H9 (cell line): ENCODE results near the gene UNC5A. TPM values are rescaled to one million over a fixed set of nuclear protein-coding genes. Genes with fewer than 3 reads are reported as not detected.

Experiments used
- DNase-seq: peaks from one replicate; pipeline ENCODE4 v3.0.0-alpha.2; 2017
- H2AFZ ChIP-seq: one replicate; pipeline ENCODE4 v1.6.1; 2013; ENCODE audit warnings: mild to moderate bottlenecking, low read length, control low read depth, moderate library complexity
- H2AK5ac ChIP-seq: 2 replicates; pipeline ENCODE4 v1.6.1; 2013; ENCODE audit warnings: low read length, control low read depth, mixed read lengths; ENCODE audit not compliant: insufficient read length
- H2BK120ac ChIP-seq: one replicate; pipeline ENCODE4 v1.6.1; 2013; ENCODE audit warnings: low read depth, mild to moderate bottlenecking, low read length, control low read depth, inconsistent platforms; ENCODE audit not compliant: poor library complexity, severe bottlenecking
- H2BK12ac ChIP-seq: 2 replicates; pipeline ENCODE4 v1.6.1; 2013; ENCODE audit warnings: low read length, control low read depth, mixed read lengths, low read depth; ENCODE audit not compliant: insufficient read length
- H2BK15ac ChIP-seq: 2 replicates; pipeline ENCODE4 v1.6.1; 2013; ENCODE audit warnings: low read depth, low read length, control low read depth
- H2BK20ac ChIP-seq: one replicate; pipeline ENCODE4 v1.6.1; 2013; ENCODE audit warnings: low read depth, mild to moderate bottlenecking, low read length, control low read depth, inconsistent platforms; ENCODE audit not compliant: poor library complexity, severe bottlenecking
- H2BK5ac ChIP-seq: 2 replicates; pipeline ENCODE4 v1.6.1; 2013; ENCODE audit warnings: low read length, control low read depth, mixed read lengths; ENCODE audit not compliant: insufficient read length
- H3K14ac ChIP-seq: 2 replicates; pipeline ENCODE4 v1.6.1; 2013; ENCODE audit warnings: low read length, control low read depth; ENCODE audit not compliant: insufficient read depth
- H3K18ac ChIP-seq: 2 replicates; pipeline ENCODE4 v1.6.1; 2013; ENCODE audit warnings: low read depth, mild to moderate bottlenecking, mixed read lengths, low read length, control low read depth; ENCODE audit not compliant: insufficient read length
- H3K23ac ChIP-seq: 2 replicates; pipeline ENCODE4 v1.6.1; 2013; ENCODE audit warnings: low read length, control low read depth, mixed read lengths, low read depth; ENCODE audit not compliant: insufficient read length
- H3K23me2 ChIP-seq: 2 replicates; pipeline ENCODE4 v1.6.1; 2013; ENCODE audit warnings: low read depth, mild to moderate bottlenecking, mixed read lengths, low read length, control low read depth; ENCODE audit not compliant: insufficient read length, poor library complexity, severe bottlenecking
- H3K27ac ChIP-seq: 2 replicates; pipeline ENCODE4 v1.5.1; 2013; ENCODE audit warnings: low read length, control low read depth, mixed read lengths, low read depth; ENCODE audit not compliant: insufficient read length
- H3K27me3 ChIP-seq: 2 replicates; pipeline ENCODE4 v1.6.1; 2013; ENCODE audit warnings: low read length, control low read depth, inconsistent platforms; ENCODE audit not compliant: insufficient read depth
- H3K4ac ChIP-seq: 2 replicates; pipeline ENCODE4 v1.6.1; 2013; ENCODE audit warnings: low read depth, mild to moderate bottlenecking, control low read depth, inconsistent platforms, low read length, moderate library complexity
- H3K4me1 ChIP-seq: 2 replicates; pipeline ENCODE4 v1.6.1; 2013; ENCODE audit warnings: low read length, control low read depth, inconsistent platforms; ENCODE audit not compliant: insufficient read depth
- H3K4me2 ChIP-seq: 2 replicates; pipeline ENCODE4 v1.6.1; 2013; ENCODE audit warnings: low read length, control low read depth, mixed read lengths; ENCODE audit not compliant: insufficient read length, insufficient read depth
- H3K56ac ChIP-seq: 2 replicates; pipeline ENCODE4 v1.6.1; 2013; ENCODE audit warnings: low read depth, mild to moderate bottlenecking, mixed read lengths, low read length, control low read depth; ENCODE audit not compliant: insufficient read length
- H3K79me1 ChIP-seq: 2 replicates; pipeline ENCODE4 v1.6.1; 2013; ENCODE audit warnings: low read depth, mild to moderate bottlenecking, moderate library complexity, low read length, control low read depth, inconsistent platforms; ENCODE audit not compliant: insufficient read depth, poor library complexity, severe bottlenecking
- H3K79me2 ChIP-seq: 2 replicates; pipeline ENCODE4 v1.6.1; 2013; ENCODE audit warnings: low read length, control low read depth, inconsistent platforms; ENCODE audit not compliant: insufficient read depth
- H3K9ac ChIP-seq: 2 replicates; pipeline ENCODE4 v1.6.1; 2013; ENCODE audit warnings: low read length, control low read depth, mixed read lengths; ENCODE audit not compliant: insufficient read length; ENCODE audit errors: extremely low read depth
- H3K9me3 ChIP-seq: one replicate; pipeline ENCODE4 v1.6.1; 2013; ENCODE audit warnings: low read depth, low read length, inconsistent platforms; ENCODE audit not compliant: control insufficient read depth
- H3T11ph ChIP-seq: one replicate; pipeline ENCODE4 v1.6.1; 2013; ENCODE audit warnings: mild to moderate bottlenecking, low read length, control low read depth, inconsistent platforms
- H4K20me1 ChIP-seq: one replicate; pipeline ENCODE4 v1.6.1; 2013; ENCODE audit not compliant: control insufficient read depth, insufficient read length, insufficient read depth
- H4K5ac ChIP-seq: 2 replicates; pipeline ENCODE4 v1.6.1; 2013; ENCODE audit warnings: low read depth, mild to moderate bottlenecking, mixed read lengths, low read length, control low read depth; ENCODE audit not compliant: insufficient read length
- H4K8ac ChIP-seq: replicated peaks from 2 replicates; pipeline ENCODE4 v1.6.1; 2013; ENCODE audit warnings: low read length, control low read depth, mixed read lengths, low read depth; ENCODE audit not compliant: insufficient read length
- H4K91ac ChIP-seq: 2 replicates; pipeline ENCODE4 v1.6.1; 2013; ENCODE audit warnings: low read depth, mild to moderate bottlenecking, moderate library complexity, mixed read lengths, low read length, control low read depth; ENCODE audit not compliant: insufficient read length
- H3K27ac Mint-ChIP-seq, 3 experiments: 2 replicates in 2 of 3; 3 replicates in 1 of 3; pipeline ENCODE4 v1.8.0; 2020 to 2021; ENCODE audit warnings: mixed read lengths in 3 of 3, mild to moderate bottlenecking in 1 of 3, moderate library complexity in 1 of 3
- H3K27me3 Mint-ChIP-seq: 2 replicates; pipeline ENCODE4 v1.8.0; 2021; ENCODE audit warnings: low read depth, mild to moderate bottlenecking, moderate library complexity, mixed read lengths
- H3K36me3 Mint-ChIP-seq, 3 experiments: 2 replicates in 2 of 3; 3 replicates in 1 of 3; pipeline ENCODE4 v1.8.0; 2020 to 2021; ENCODE audit warnings: low read depth in 3 of 3, mixed read lengths in 3 of 3; ENCODE audit not compliant: insufficient read depth in 1 of 3
- H3K4me1 Mint-ChIP-seq, 2 experiments: 2 replicates each; pipeline ENCODE4 v1.8.0; 2020; ENCODE audit warnings: mixed read lengths in 2 of 2
- H3K4me3 Mint-ChIP-seq, 2 experiments: 2 replicates in 1 of 2; 3 replicates in 1 of 2; pipeline ENCODE4 v1.8.0; 2020 to 2021; ENCODE audit warnings: mild to moderate bottlenecking in 2 of 2, mixed read lengths in 2 of 2, moderate library complexity in 1 of 2
- H3K9me3 Mint-ChIP-seq, 2 experiments: 2 replicates in 1 of 2; 3 replicates in 1 of 2; pipeline ENCODE4 v1.8.0; 2020; ENCODE audit warnings: mild to moderate bottlenecking in 2 of 2, mixed read lengths in 2 of 2, moderate library complexity in 1 of 2
- WGBS: extraction: QIAGEN DNeasy Blood & Tissue Kit; methylation state at CpG from one replicate; pipeline ENCODE4 v1.1.7; 2013; ENCODE audit warnings: missing lambda C conversion rate, low lambda C conversion rate, mixed read lengths; ENCODE audit not compliant: insufficient read length; ENCODE audit errors: extremely low coverage; 5-methylcytosine and 5-hydroxymethylcytosine counted together
- total RNA-seq: library from RNA; stranded (reverse); gene quantifications from 2 replicates; pipeline ENCODE4 v1.2.1, GENCODE V29; 2021
- TF ChIP-seq, protein P1 (sequence below): fragments of 200-600 bp; sonication (generic); conservative IDR thresholded peaks from 3 replicates; pipeline ENCODE4 v1.8.0; 2021; ENCODE audit warnings: antibody characterized with exemption, mild to moderate bottlenecking

Gene UNC5A
- total RNA-seq, 1 experiment from 2014 or later = 4.4 TPM

DNA sequence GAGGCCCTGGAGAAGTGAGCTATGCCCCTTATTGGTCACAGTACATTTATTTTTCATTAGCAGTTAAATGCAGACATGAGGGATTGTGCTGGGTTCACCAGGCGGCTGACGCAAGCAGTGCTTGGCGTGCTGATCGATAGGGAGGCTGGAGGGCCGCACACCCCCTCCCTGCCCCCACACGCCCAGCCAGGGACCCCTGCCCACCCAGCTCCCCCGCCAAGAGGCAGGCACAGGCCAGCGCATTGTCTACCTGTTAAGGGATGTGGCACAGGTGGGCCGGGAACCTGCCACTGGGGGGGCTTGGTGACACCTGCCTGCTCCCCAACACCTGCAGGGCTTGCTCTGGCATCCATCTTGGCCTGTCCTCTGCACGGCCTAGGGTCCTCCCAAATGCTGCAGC, 49.6 kb downstream of the UNC5A start:
- Mint-ChIP-seq H3K27me3 (peaks cover 2% of the 10 kb centered on the region; the same call in 1 of the 2 replicates), H3K4me3 (no peak overlapping the region)

More for the DNA sequence above, 49.6 kb downstream of the UNC5A start:
- Histone ChIP-seq H3K27me3 (no peaks in the 10 kb centered on the region), H4K8ac (no peak overlapping the region), H2AFZ (no peak overlapping the region), H4K5ac (no peak overlapping the region), H3K27ac (no peak overlapping the region), H4K20me1 (no peaks in the 10 kb centered on the region), H3K79me2 (no peaks in the 10 kb centered on the region), H3K18ac (no peak overlapping the region), H3K23me2 (no peaks in the 10 kb centered on the region), H2BK12ac (no peak overlapping the region), H3K9ac (no peak overlapping the region), H2BK20ac (no peak overlapping the region), H3K79me1 (no peaks in the 10 kb centered on the region), H3K4me2 (no peak overlapping the region), H4K91ac (no peak overlapping the region), H3K23ac (no peak overlapping the region), H3K14ac (no peak overlapping the region; the same call in 1 of the 2 replicates), H2BK5ac (no peak overlapping the region), H3K56ac (no peak overlapping the region), H3K9me3 (no peaks in the 10 kb centered on the region), H3T11ph (no peak overlapping the region), H3K4ac (no peak overlapping the region), H2BK15ac (no peak overlapping the region), H2AK5ac (no peak overlapping the region), H2BK120ac (no peak overlapping the region), H3K4me1 (peaks cover 4% of the 10 kb centered on the region; the same call in 1 of the 2 replicates)
- no CpG with 5 or more reads among the region's 10 CpGs for WGBS
- Mint-ChIP-seq H3K4me1 (peaks cover 9 to 27% of the 10 kb centered on the region in 2 experiments), H3K9me3 (no peaks in the 10 kb centered on the region), H3K36me3 (no peaks in the 10 kb centered on the region), H3K27ac (no peak overlapping the region)
- TF ChIP-seq, protein P1, sequence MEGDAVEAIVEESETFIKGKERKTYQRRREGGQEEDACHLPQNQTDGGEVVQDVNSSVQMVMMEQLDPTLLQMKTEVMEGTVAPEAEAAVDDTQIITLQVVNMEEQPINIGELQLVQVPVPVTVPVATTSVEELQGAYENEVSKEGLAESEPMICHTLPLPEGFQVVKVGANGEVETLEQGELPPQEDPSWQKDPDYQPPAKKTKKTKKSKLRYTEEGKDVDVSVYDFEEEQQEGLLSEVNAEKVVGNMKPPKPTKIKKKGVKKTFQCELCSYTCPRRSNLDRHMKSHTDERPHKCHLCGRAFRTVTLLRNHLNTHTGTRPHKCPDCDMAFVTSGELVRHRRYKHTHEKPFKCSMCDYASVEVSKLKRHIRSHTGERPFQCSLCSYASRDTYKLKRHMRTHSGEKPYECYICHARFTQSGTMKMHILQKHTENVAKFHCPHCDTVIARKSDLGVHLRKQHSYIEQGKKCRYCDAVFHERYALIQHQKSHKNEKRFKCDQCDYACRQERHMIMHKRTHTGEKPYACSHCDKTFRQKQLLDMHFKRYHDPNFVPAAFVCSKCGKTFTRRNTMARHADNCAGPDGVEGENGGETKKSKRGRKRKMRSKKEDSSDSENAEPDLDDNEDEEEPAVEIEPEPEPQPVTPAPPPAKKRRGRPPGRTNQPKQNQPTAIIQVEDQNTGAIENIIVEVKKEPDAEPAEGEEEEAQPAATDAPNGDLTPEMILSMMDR = no peak
- DNase-seq = no peak
